HUES6 (cell line): ENCODE measurements around the gene HOMEZ.
"Not testable (repeated sequence)": the region's sequence is repeated elsewhere in the genome, so short reads cannot be mapped to it uniquely, and the experiment has no call there.

Experiments used
- H3K27ac ChIP-seq: 2 replicates; pipeline ENCODE4 v1.7.0; 2013; ENCODE audit warnings: low read depth, mild to moderate bottlenecking, low read length, inconsistent platforms
- H3K27me3 ChIP-seq: 2 replicates; pipeline ENCODE4 v1.6.1; 2013; ENCODE audit warnings: low read length; ENCODE audit not compliant: control insufficient read depth, insufficient read depth
- H3K36me3 ChIP-seq: 2 replicates; pipeline ENCODE4 v1.6.1; 2013; ENCODE audit warnings: low read length; ENCODE audit not compliant: control insufficient read depth, insufficient read depth
- H3K4me1 ChIP-seq: 2 replicates; pipeline ENCODE4 v1.6.1; 2013; ENCODE audit warnings: low read length; ENCODE audit not compliant: control insufficient read depth, insufficient read depth
- H3K4me3 ChIP-seq: 2 replicates; pipeline ENCODE4 v1.5.1; 2013; ENCODE audit warnings: low read depth, low read length
- H3K9ac ChIP-seq: one replicate; pipeline ENCODE4 v1.6.1; 2013; ENCODE audit warnings: mild to moderate bottlenecking, low read length
- H3K9me3 ChIP-seq: 2 replicates; pipeline ENCODE4 v1.6.1; 2013; ENCODE audit warnings: low read depth, low read length; ENCODE audit not compliant: control insufficient read depth, insufficient read depth

Gene HOMEZ

GRCh38 chr14:23296012-23296777, 10.3 kb upstream of the HOMEZ start:
- H3K4me3 ChIP-seq, result no peak overlapping the region
- H3K4me1 ChIP-seq, result peaks cover 16% of the 10 kb centered on the region
- no peaks in the 10 kb centered on the region; the same call in 1 of the 2 replicates for H3K36me3 ChIP-seq
- no peak overlapping the region for H3K9ac ChIP-seq
- H3K27me3 ChIP-seq, result peaks cover 92% of the 10 kb centered on the region
- H3K9me3 ChIP-seq, result no peaks in the 10 kb centered on the region
- no peak overlapping the region for H3K27ac ChIP-seq

GRCh38 chr14:23294734-23295561, 9.0 kb upstream of the HOMEZ start:
- H3K4me3 ChIP-seq, result no peak overlapping the region
- no peaks in the 10 kb centered on the region; the same call in 1 of the 2 replicates for H3K36me3 ChIP-seq
- H3K4me1 ChIP-seq, result peaks cover 10% of the 10 kb centered on the region
- H3K27ac ChIP-seq, result no peak overlapping the region
- peaks cover 95% of the 10 kb centered on the region for H3K27me3 ChIP-seq
- H3K9ac ChIP-seq, result no peak overlapping the region
- H3K9me3 ChIP-seq, result no peaks in the 10 kb centered on the region

GRCh38 chr14:23286902-23287479, 1.1 kb upstream of the HOMEZ start:
- no peak overlapping the region for H3K27ac ChIP-seq
- H3K27me3 ChIP-seq, result peaks cover 49% of the 10 kb centered on the region
- no peaks in the 10 kb centered on the region for H3K36me3 ChIP-seq
- H3K9ac ChIP-seq, result peak overlapping the region; percentile 59
- no peaks in the 10 kb centered on the region for H3K9me3 ChIP-seq
- H3K4me3 ChIP-seq, result peak overlapping the region; percentile 73
- 0 out of 2 replicates have a peak, but pooled peaks cover 6% of the 10 kb centered on the region for H3K4me1 ChIP-seq

- Histone ChIP-seq H3K27me3 (peaks cover 35% of the 10 kb centered on the region), H3K27ac (peak overlapping the region; percentile 63; the same call in 1 of the 2 replicates), H3K9ac (peak overlapping the region; percentile 80), H3K36me3 (no peaks in the 10 kb centered on the region), H3K4me3 (peak overlapping the region; percentile 73), H3K4me1 (0 out of 2 replicates have a peak, but pooled peaks cover 6% of the 10 kb centered on the region), H3K9me3 (no peaks in the 10 kb centered on the region)
Observed at GRCh38 chr14:23285530-23286019, 357 bp downstream of the HOMEZ start.

- H3K9me3 ChIP-seq, result no peaks in the 10 kb centered on the region
- H3K36me3 ChIP-seq, result no peaks in the 10 kb centered on the region
- H3K9ac ChIP-seq, result peak overlapping the region; percentile 80
- H3K27me3 ChIP-seq, result peaks cover 28% of the 10 kb centered on the region
- peak overlapping the region; percentile 63; the same call in 1 of the 2 replicates for H3K27ac ChIP-seq
- H3K4me1 ChIP-seq, result peaks cover 12% of the 10 kb centered on the region
- peak overlapping the region; percentile 73 for H3K4me3 ChIP-seq
Observed at GRCh38 chr14:23284654-23285529, 1.0 kb downstream of the HOMEZ start.

- Histone ChIP-seq H3K27ac (no peak overlapping the region), H3K4me3 (no peak overlapping the region), H3K27me3 (peaks cover 13% of the 10 kb centered on the region; the same call in 1 of the 2 replicates), H3K9ac (no peak overlapping the region), H3K9me3 (no peaks in the 10 kb centered on the region), H3K4me1 (peaks cover 9% of the 10 kb centered on the region), H3K36me3 (no peaks in the 10 kb centered on the region; the same call in 1 of the 2 replicates)
Observed at GRCh38 chr14:23281247-23281646, 4.7 kb downstream of the HOMEZ start.

GRCh38 chr14:23277928-23278327, 8.0 kb downstream of the HOMEZ start:
- H3K27ac ChIP-seq, H3K4me1 ChIP-seq, H3K36me3 ChIP-seq, H3K9ac ChIP-seq, H3K4me3 ChIP-seq, H3K9me3 ChIP-seq: not testable (repeated sequence)
- peaks cover 30% of the 10 kb centered on the region for H3K27me3 ChIP-seq

GRCh38 chr14:23277189-23277588, 8.7 kb downstream of the HOMEZ start:
- H3K36me3 ChIP-seq, result no peaks in the 10 kb centered on the region; the same call in 1 of the 2 replicates
- H3K4me3 ChIP-seq, result no peak overlapping the region
- H3K9me3 ChIP-seq, result no peaks in the 10 kb centered on the region
- H3K4me1 ChIP-seq, result peaks cover 9% of the 10 kb centered on the region
- no peak overlapping the region for H3K27ac ChIP-seq
- no peak overlapping the region for H3K9ac ChIP-seq
- peaks cover 37% of the 10 kb centered on the region for H3K27me3 ChIP-seq

GRCh38 chr14:23275412-23275811, 10.5 kb downstream of the HOMEZ start:
- Histone ChIP-seq H3K36me3 (no peaks in the 10 kb centered on the region; the same call in 1 of the 2 replicates), H3K27me3 (peaks cover 41% of the 10 kb centered on the region), H3K4me3 (no peak overlapping the region), H3K27ac (no peak overlapping the region), H3K9ac (no peak overlapping the region), H3K4me1 (peaks cover 8% of the 10 kb centered on the region), H3K9me3 (no peaks in the 10 kb centered on the region)

- H3K9ac ChIP-seq, result no peak overlapping the region
- H3K27ac ChIP-seq, result no peak overlapping the region
- H3K4me1 ChIP-seq, result no peaks in the 10 kb centered on the region
- H3K27me3 ChIP-seq, result peaks cover 48% of the 10 kb centered on the region
- no peaks in the 10 kb centered on the region for H3K36me3 ChIP-seq
- no peaks in the 10 kb centered on the region for H3K9me3 ChIP-seq
- no peak overlapping the region for H3K4me3 ChIP-seq
Observed at GRCh38 chr14:23269193-23269592, 16.7 kb downstream of the HOMEZ start.
